ENCODE measurements around the gene CD81. TPM values are rescaled to one million over a fixed set of nuclear protein-coding genes. Genes with fewer than 3 reads are reported as not detected.

CD81 gene
- total and polyA plus RNA-seq, 2 experiments from 2014 or later, result 67.6 to 434 TPM

- H3K4me1 ChIP-seq (ENCODE audit: insufficient read depth), result no peaks in the 10 kb centered on the region
- no peaks in the 10 kb centered on the region for H3F3A ChIP-seq (ENCODE audit: insufficient read depth)
- DNase-seq, result no peak
- no peak overlapping the region for H3K9ac ChIP-seq
- peaks cover 38% of the 10 kb centered on the region for H3K27me3 ChIP-seq (replicated peaks; ENCODE audit: insufficient read depth)
- H4K20me1 ChIP-seq (ENCODE audit: insufficient read depth), result no peaks in the 10 kb centered on the region
- H3K79me2 ChIP-seq (ENCODE audit: insufficient read depth), result no peaks in the 10 kb centered on the region
- in situ Hi-C loops (cut with MboI), result no loop called here
- H2AFZ ChIP-seq, result no peak overlapping the region
- no peaks in the 10 kb centered on the region for H3K9me2 ChIP-seq (ENCODE audit: insufficient read depth)
- H3K4me3 ChIP-seq, result no peak overlapping the region
- WGBS, 2 experiments (ENCODE audit: low coverage in 1 of 2, low lambda C conversion rate in 2 of 2, missing lambda C conversion rate in 2 of 2), result 20% methylated on average over 22 to 23 of the region's 23 CpGs
- no peak overlapping the region for H3K27ac ChIP-seq
- no peaks in the 10 kb centered on the region for H3K9me3 ChIP-seq (ENCODE audit: low read depth)
- no peak overlapping the region for H3K4me2 ChIP-seq (ENCODE audit: unreplicated experiment)
- no peaks in the 10 kb centered on the region for H3K36me3 ChIP-seq (ENCODE audit: low read depth)
- TF ChIP-seq EZH2 (IDR thresholded peaks at IDR 0.05; ENCODE audit: insufficient read depth, poor library complexity, severe bottlenecking) (no peak), EZH2phosphoT487 (IDR thresholded peaks at IDR 0.05; ENCODE audit: insufficient read depth, low read depth) (no peak)
These were observed 68.8 kb downstream of the CD81 start for GRCh38 chr11:2445746-2446551.

- Histone ChIP-seq H2AFZ (no peak overlapping the region), H4K20me1 (ENCODE audit: insufficient read depth) (no peaks in the 10 kb centered on the region), H3K9ac (no peak overlapping the region), H3K27ac (no peak overlapping the region), H3K79me2 (ENCODE audit: insufficient read depth) (no peaks in the 10 kb centered on the region), H3K9me3 (ENCODE audit: low read depth) (no peaks in the 10 kb centered on the region), H3K4me2 (ENCODE audit: unreplicated experiment) (no peak overlapping the region), H3K27me3 (replicated peaks; ENCODE audit: insufficient read depth) (peaks cover 44% of the 10 kb centered on the region), H3K9me2 (ENCODE audit: insufficient read depth) (no peaks in the 10 kb centered on the region), H3F3A (ENCODE audit: insufficient read depth) (no peaks in the 10 kb centered on the region), H3K4me3 (no peak overlapping the region), H3K4me1 (ENCODE audit: insufficient read depth) (no peaks in the 10 kb centered on the region), H3K36me3 (ENCODE audit: low read depth) (no peaks in the 10 kb centered on the region)
- WGBS, 2 experiments (ENCODE audit: low coverage in 1 of 2, low lambda C conversion rate in 2 of 2, missing lambda C conversion rate in 2 of 2), result 54 to 55% methylated on average over 14 to 15 of the region's 15 CpGs
- no peak for DNase-seq
- in situ Hi-C loops (cut with MboI), result no loop called here
- TF ChIP-seq EZH2 (IDR thresholded peaks at IDR 0.05; ENCODE audit: insufficient read depth, poor library complexity, severe bottlenecking) (no peak), EZH2phosphoT487 (IDR thresholded peaks at IDR 0.05; ENCODE audit: insufficient read depth, low read depth) (no peak)
These were observed 69.6 kb downstream of the CD81 start for GRCh38 chr11:2446590-2447252.

Small RNAs within 50 kb of the gene (small RNA-seq; reads per million reads assigned to genes)
- gene RF00019 (ENCODE audit: low read depth, low replicate concordance), result not detected

Other genes starting within 250 kb of the CD81 start
- gene IGF2, start 237.9 kb upstream of the CD81 start, total RNA-seq (2014; rRNA removed; shearing (Covaris generic)), result not detected in 2 replicates
- gene IGF2, start 237.9 kb upstream of the CD81 start, polyA plus RNA-seq (2016; fragmentation: Nextera tagmentation; extraction: Ambion mirVana), result 0.06 and 0.18 TPM in 2 replicates
- not detected in 2 replicates for gene INS, start 216.1 kb upstream of the CD81 start, total RNA-seq (2014; rRNA removed; shearing (Covaris generic))
- gene INS, start 216.1 kb upstream of the CD81 start, polyA plus RNA-seq (2016; fragmentation: Nextera tagmentation; extraction: Ambion mirVana), result not detected in 2 replicates
- gene TH, start 205.5 kb upstream of the CD81 start, total RNA-seq (2014; rRNA removed; shearing (Covaris generic)), result not detected in 2 replicates
- gene TH, start 205.5 kb upstream of the CD81 start, polyA plus RNA-seq (2016; fragmentation: Nextera tagmentation; extraction: Ambion mirVana), result not detected in 2 replicates
- not detected in 2 replicates for gene ASCL2, start 106.7 kb upstream of the CD81 start, total RNA-seq (2014; rRNA removed; shearing (Covaris generic))
- not detected in 2 replicates for gene ASCL2, start 106.7 kb upstream of the CD81 start, polyA plus RNA-seq (2016; fragmentation: Nextera tagmentation; extraction: Ambion mirVana)
- not detected in 2 replicates for gene C11orf21, start 75.4 kb upstream of the CD81 start, total RNA-seq (2014; rRNA removed; shearing (Covaris generic))
- not detected in 2 replicates for gene C11orf21, start 75.4 kb upstream of the CD81 start, polyA plus RNA-seq (2016; fragmentation: Nextera tagmentation; extraction: Ambion mirVana)
- gene TSPAN32, start 75.3 kb upstream of the CD81 start, total RNA-seq (2014; rRNA removed; shearing (Covaris generic)), result not detected in 2 replicates
- not detected in 2 replicates for gene TSPAN32, start 75.3 kb upstream of the CD81 start, polyA plus RNA-seq (2016; fragmentation: Nextera tagmentation; extraction: Ambion mirVana)
- 44.4 and 50.3 TPM in 2 replicates for gene TSSC4, start 23.4 kb downstream of the CD81 start, total RNA-seq (2014; rRNA removed; shearing (Covaris generic))
- 61.8 and 69.8 TPM in 2 replicates for gene TSSC4, start 23.4 kb downstream of the CD81 start, polyA plus RNA-seq (2016; fragmentation: Nextera tagmentation; extraction: Ambion mirVana)
- not detected in 2 replicates for gene TRPM5, start 67.2 kb downstream of the CD81 start, total RNA-seq (2014; rRNA removed; shearing (Covaris generic))
- gene TRPM5, start 67.2 kb downstream of the CD81 start, polyA plus RNA-seq (2016; fragmentation: Nextera tagmentation; extraction: Ambion mirVana), result not detected in 2 replicates
- gene KCNQ1, start 67.7 kb downstream of the CD81 start, total RNA-seq (2014; rRNA removed; shearing (Covaris generic)), result not detected in 2 replicates
- not detected in 2 replicates for gene KCNQ1, start 67.7 kb downstream of the CD81 start, polyA plus RNA-seq (2016; fragmentation: Nextera tagmentation; extraction: Ambion mirVana)